Activated T-cell treated with anti-CD3 and anti-CD28 coated beads, Interleukin-2, amount 50 U/mL, for 24 hours (primary cell): ENCODE data around the gene CEP192.
A peak's percentile ranks its signal among the peaks of the same experiment; 100 is the strongest.

Experiments used
- DNase-seq: peaks from one replicate; pipeline ENCODE4 v3.0.0-alpha.2; 2020
- H3K27ac Mint-ChIP-seq: 2 replicates; pipeline ENCODE4 v1.8.0; 2020; ENCODE audit warnings: mild to moderate bottlenecking, mixed read lengths
- H3K27me3 Mint-ChIP-seq: 2 replicates; pipeline ENCODE4 v1.8.0; 2020; ENCODE audit warnings: mixed read lengths
- H3K36me3 Mint-ChIP-seq: 2 replicates; pipeline ENCODE4 v1.8.0; 2020; ENCODE audit warnings: low read depth, mixed read lengths
- H3K4me1 Mint-ChIP-seq: 2 replicates; pipeline ENCODE4 v1.8.0; 2020; ENCODE audit warnings: low read depth, mixed read lengths
- H3K4me3 Mint-ChIP-seq: 2 replicates; pipeline ENCODE4 v1.8.0; 2020; ENCODE audit warnings: mild to moderate bottlenecking, moderate library complexity, mixed read lengths
- H3K9me3 Mint-ChIP-seq: 2 replicates; pipeline ENCODE4 v1.8.0; 2020; ENCODE audit warnings: mixed read lengths

Gene CEP192

DNA sequence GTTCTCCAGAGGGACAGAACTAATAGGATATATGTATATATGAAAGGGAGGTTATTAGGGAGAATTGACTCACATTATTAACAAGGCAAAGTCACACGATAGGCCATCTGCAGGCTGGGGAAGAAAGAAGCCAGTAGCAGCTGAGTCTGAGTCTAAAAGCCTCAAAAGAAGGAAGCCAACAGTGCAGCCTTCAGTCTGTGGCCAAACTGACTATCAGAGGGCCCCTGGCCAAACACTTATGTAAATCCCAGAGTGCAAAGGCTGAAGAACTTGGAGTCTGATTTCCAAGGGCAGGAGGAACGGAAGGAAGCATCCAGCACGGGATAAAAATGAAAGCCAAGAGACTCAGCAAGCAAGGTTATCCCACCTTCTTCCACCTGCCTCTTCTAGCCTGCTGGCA, 119.4 kb downstream of the CEP192 start:
- peaks cover 90% of the 10 kb centered on the region for H3K36me3 Mint-ChIP-seq
- no peaks in the 10 kb centered on the region for H3K4me1 Mint-ChIP-seq
- no peak overlapping the region for H3K4me3 Mint-ChIP-seq
- H3K27ac Mint-ChIP-seq, result no peak overlapping the region
- DNase-seq, result no peak
- H3K27me3 Mint-ChIP-seq, result no peaks in the 10 kb centered on the region
- no peaks in the 10 kb centered on the region for H3K9me3 Mint-ChIP-seq

- Mint-ChIP-seq H3K4me3 (no peak overlapping the region), H3K27ac (peak overlapping the region; percentile 33), H3K4me1 (no peaks in the 10 kb centered on the region), H3K27me3 (no peaks in the 10 kb centered on the region), H3K9me3 (no peaks in the 10 kb centered on the region), H3K36me3 (peaks cover 87% of the 10 kb centered on the region)
- DNase-seq, result no peak
Measured at GRCh38 chr18:13112982-13113381, 121.8 kb downstream of the CEP192 start.

- no peak for DNase-seq
- Mint-ChIP-seq H3K27me3 (no peaks in the 10 kb centered on the region), H3K4me3 (no peak overlapping the region), H3K36me3 (peaks cover 72% of the 10 kb centered on the region), H3K4me1 (no peaks in the 10 kb centered on the region), H3K9me3 (no peaks in the 10 kb centered on the region), H3K27ac (no peak overlapping the region)
Measured at GRCh38 chr18:13120255-13120654, 129.1 kb downstream of the CEP192 start.

- Mint-ChIP-seq H3K4me1 (no peaks in the 10 kb centered on the region), H3K4me3 (no peak overlapping the region), H3K36me3 (peaks cover 70% of the 10 kb centered on the region), H3K27ac (no peak overlapping the region), H3K9me3 (no peaks in the 10 kb centered on the region), H3K27me3 (no peaks in the 10 kb centered on the region)
- no peak for DNase-seq
Measured at GRCh38 chr18:13120983-13121441, 129.8 kb downstream of the CEP192 start.

GRCh38 chr18:13124411-13124810, 133.2 kb downstream of the CEP192 start:
- DNase-seq, result no peak
- Mint-ChIP-seq H3K36me3 (peaks cover 61% of the 10 kb centered on the region), H3K9me3 (no peaks in the 10 kb centered on the region), H3K27ac (no peak overlapping the region), H3K4me1 (peaks cover 1% of the 10 kb centered on the region), H3K27me3 (no peaks in the 10 kb centered on the region), H3K4me3 (no peak overlapping the region)

DNA sequence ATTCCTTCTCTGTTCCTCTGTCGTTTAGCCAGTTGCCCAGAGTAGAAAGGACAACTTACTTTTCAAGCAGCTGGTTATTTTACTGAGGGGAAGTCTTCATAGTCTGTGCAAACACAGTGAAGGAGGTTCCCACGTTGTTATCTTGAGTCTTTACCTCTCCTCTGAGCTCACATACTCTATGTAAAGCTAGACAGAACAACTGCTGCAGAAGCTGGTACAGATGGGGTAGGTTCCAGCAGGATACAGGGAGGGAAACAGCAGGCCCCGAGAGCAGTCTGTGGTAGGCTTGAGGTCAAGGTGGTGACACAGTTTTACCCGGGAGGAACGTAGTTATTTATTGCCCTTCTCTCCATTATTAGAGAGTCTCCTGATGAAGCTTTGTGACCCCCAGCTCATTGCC, 134.0 kb downstream of the CEP192 start:
- no peaks in the 10 kb centered on the region for H3K9me3 Mint-ChIP-seq
- H3K27ac Mint-ChIP-seq, result peak overlapping the region; percentile 34
- peaks cover 8% of the 10 kb centered on the region for H3K4me1 Mint-ChIP-seq
- H3K27me3 Mint-ChIP-seq, result no peaks in the 10 kb centered on the region
- no peak overlapping the region for H3K4me3 Mint-ChIP-seq
- peaks cover 61% of the 10 kb centered on the region for H3K36me3 Mint-ChIP-seq
- DNase-seq, result no peak

GRCh38 chr18:13126966-13127598, 135.9 kb downstream of the CEP192 start:
- Mint-ChIP-seq H3K4me1 (peaks cover 8% of the 10 kb centered on the region), H3K9me3 (no peaks in the 10 kb centered on the region), H3K27me3 (no peaks in the 10 kb centered on the region), H3K27ac (peak overlapping the region; percentile 2), H3K36me3 (peaks cover 52% of the 10 kb centered on the region), H3K4me3 (no peak overlapping the region)
- no peak for DNase-seq

DNA sequence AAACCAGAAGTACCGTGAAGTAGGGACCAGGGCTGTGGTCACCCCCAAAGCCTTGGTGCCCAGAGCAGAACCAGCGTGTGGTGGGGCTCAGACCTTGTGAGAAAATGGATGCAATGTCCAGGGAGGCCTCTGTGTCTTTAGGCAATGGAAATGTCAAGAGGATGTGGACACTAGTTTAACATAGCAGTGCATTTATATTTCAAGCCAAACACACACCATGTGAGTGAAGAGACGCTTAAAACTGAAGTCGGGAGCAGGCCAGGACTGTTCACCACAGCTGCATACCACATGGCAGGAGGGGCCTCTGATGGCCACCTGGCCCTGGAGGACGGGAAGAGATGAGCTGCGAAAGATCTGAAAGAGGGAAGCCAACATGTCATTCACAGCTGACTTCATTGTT, 140.1 kb downstream of the CEP192 start:
- H3K4me1 Mint-ChIP-seq, result peaks cover 20% of the 10 kb centered on the region
- peaks cover 10% of the 10 kb centered on the region for H3K27me3 Mint-ChIP-seq
- peaks cover 28% of the 10 kb centered on the region for H3K36me3 Mint-ChIP-seq
- no peak overlapping the region for H3K27ac Mint-ChIP-seq
- no peak for DNase-seq
- no peaks in the 10 kb centered on the region for H3K9me3 Mint-ChIP-seq
- no peak overlapping the region for H3K4me3 Mint-ChIP-seq

GRCh38 chr18:13134551-13135401, 143.6 kb downstream of the CEP192 start:
- no peak for DNase-seq

DNA sequence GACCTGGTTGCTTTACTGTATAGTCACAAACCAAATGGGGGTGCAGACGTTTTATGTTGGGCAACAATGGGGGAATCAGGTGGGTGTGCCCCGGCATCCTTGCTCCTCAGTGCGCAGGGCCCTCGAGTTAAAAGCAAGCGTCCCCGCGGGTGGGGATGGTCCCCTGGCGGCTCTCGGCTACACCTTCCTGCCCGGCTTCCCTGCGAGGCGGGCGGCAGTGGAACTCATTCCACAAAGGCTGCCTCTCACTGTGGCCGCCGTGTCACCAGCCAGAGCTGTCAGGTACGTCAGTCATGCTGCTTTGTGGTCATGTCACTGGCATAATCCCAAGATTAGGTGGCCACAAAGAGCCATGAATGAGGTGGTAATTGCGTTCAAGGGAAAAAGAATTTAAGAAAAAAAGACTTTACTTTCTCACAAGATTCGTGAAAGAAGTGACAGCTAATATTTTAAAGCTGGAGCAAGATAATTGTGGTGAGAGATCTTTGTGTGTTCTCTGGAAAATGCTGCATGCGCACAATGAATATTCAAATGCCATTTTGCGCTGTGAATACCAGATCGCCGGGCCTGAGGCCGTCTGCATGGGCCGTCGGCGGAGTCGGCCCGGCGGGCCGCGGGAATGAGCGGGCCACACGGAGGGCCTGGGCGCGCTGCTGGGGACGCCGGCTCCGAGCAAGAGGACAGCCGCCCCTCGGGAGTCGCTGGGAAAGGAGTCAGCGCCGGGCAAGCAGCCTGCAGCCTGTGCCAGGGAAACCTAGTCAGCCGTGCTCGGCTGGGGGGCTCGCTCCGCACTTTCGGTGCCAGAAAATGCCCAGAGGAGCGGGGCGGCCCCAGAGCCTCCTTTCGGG, 145.1 kb downstream of the CEP192 start:
- H3K27ac Mint-ChIP-seq, result peak overlapping the region; percentile 75
- H3K9me3 Mint-ChIP-seq, result no peaks in the 10 kb centered on the region
- H3K4me1 Mint-ChIP-seq, result peaks cover 32% of the 10 kb centered on the region
- peaks cover 3% of the 10 kb centered on the region for H3K36me3 Mint-ChIP-seq
- peaks cover 11% of the 10 kb centered on the region for H3K27me3 Mint-ChIP-seq
- peak overlapping the region; percentile 81 for H3K4me3 Mint-ChIP-seq
- DNase-seq, result peak; percentile 58

More at GRCh38 chr18:13134551-13135401, 143.6 kb downstream of the CEP192 start:
- Mint-ChIP-seq H3K36me3 (peaks cover 8% of the 10 kb centered on the region), H3K27me3 (peaks cover 11% of the 10 kb centered on the region), H3K9me3 (no peaks in the 10 kb centered on the region), H3K4me3 (no peak overlapping the region), H3K4me1 (peaks cover 35% of the 10 kb centered on the region), H3K27ac (no peak overlapping the region)

DNA sequence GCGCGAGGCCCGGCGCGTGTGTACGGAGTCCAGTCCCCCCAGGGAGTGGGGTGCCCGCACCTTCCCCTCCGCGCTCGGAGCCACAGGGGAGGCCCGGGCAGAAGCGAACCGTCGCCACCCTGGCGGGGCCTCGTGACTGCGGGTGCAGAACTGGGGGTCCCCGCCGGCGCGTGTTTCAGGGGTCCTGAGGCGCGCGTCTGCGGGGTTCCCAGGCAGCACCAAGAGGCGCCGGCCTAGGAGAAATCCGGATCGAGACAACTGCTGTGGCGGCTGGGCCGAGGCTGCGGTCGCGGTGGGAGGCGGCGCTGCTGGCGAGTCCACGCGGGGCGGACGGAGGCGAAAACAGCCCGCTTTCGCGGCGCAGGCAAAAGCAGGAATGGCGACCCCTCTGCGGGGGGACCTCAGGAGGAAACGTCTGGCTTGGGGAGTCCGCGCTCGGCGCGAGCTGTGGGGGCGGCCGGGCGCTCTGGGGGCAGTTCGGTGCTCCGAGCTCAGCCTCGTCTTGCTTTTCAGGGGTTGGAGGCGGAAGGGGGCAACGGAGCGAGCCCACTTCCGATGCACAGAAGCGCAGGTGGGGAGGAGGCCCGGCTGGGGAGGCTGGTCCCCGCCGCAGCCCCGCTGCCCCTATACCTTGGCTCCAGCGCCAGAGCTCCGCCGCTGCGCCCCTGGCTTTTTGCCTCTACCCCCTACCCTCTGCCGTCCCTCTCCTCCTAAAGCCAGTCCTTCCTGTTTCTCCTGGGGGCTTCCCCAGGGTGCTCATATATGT, 145.9 kb downstream of the CEP192 start:
- Mint-ChIP-seq H3K36me3 (peaks cover 3% of the 10 kb centered on the region), H3K4me3 (peak overlapping the region; percentile 81), H3K4me1 (peaks cover 32% of the 10 kb centered on the region), H3K27ac (peak overlapping the region; percentile 87), H3K9me3 (no peaks in the 10 kb centered on the region), H3K27me3 (peaks cover 11% of the 10 kb centered on the region)
- peak; percentile 66 for DNase-seq

GRCh38 chr18:13137670-13138419, 146.7 kb downstream of the CEP192 start:
- Mint-ChIP-seq H3K27ac (peak overlapping the region; percentile 87), H3K4me1 (peaks cover 32% of the 10 kb centered on the region), H3K36me3 (peaks cover 3% of the 10 kb centered on the region), H3K4me3 (peak overlapping the region; percentile 81), H3K9me3 (no peaks in the 10 kb centered on the region), H3K27me3 (peaks cover 11% of the 10 kb centered on the region)
- peak; percentile 52 for DNase-seq

- H3K9me3 Mint-ChIP-seq, result peaks cover 4% of the 10 kb centered on the region
- H3K27me3 Mint-ChIP-seq, result peaks cover 11% of the 10 kb centered on the region
- peak overlapping the region; percentile 81 for H3K4me3 Mint-ChIP-seq
- no peak for DNase-seq
- peaks cover 29% of the 10 kb centered on the region for H3K4me1 Mint-ChIP-seq
- H3K27ac Mint-ChIP-seq, result peak overlapping the region; percentile 87
- H3K36me3 Mint-ChIP-seq, result peaks cover 4% of the 10 kb centered on the region
Measured at GRCh38 chr18:13138420-13139139, 147.4 kb downstream of the CEP192 start.
